OCI-LY1 (cell line): ENCODE measurements around the gene LRCH1.

Experiments used
- H2AFZ ChIP-seq: fragments of 200-600 bp; sonication (generic), shearing (Covaris generic); 2 replicates; pipeline ENCODE4 v1.6.0; 2014; ENCODE audit warnings: antibody characterized with exemption, mild to moderate bottlenecking, low read length
- H3F3A ChIP-seq: fragments of 200-600 bp; sonication (generic), shearing (Covaris generic); 2 replicates; pipeline ENCODE4 v1.6.0; 2014; ENCODE audit warnings: mild to moderate bottlenecking, antibody characterized with exemption, low read length, moderate library complexity; ENCODE audit not compliant: insufficient read depth
- H3K27ac ChIP-seq: fragments of 200-600 bp; sonication (generic); 2 replicates; pipeline ENCODE4 v1.5.1; 2014; ENCODE audit warnings: low read length, mixed run types, mild to moderate bottlenecking, low read depth; ENCODE audit not compliant: poor library complexity, severe bottlenecking
- H3K27me3 ChIP-seq: fragments of 200-600 bp; sonication (generic); 2 replicates; pipeline ENCODE4 v1.6.0; 2014; ENCODE audit warnings: antibody characterized with exemption, mild to moderate bottlenecking, low read length, moderate library complexity; ENCODE audit not compliant: insufficient read depth
- H3K36me3 ChIP-seq: fragments of 200-600 bp; sonication (generic); 2 replicates; pipeline ENCODE4 v1.6.1; 2014; ENCODE audit warnings: mild to moderate bottlenecking, antibody characterized with exemption, low read length, moderate library complexity, mixed read lengths; ENCODE audit not compliant: insufficient read depth
- H3K4me1 ChIP-seq: fragments of 200-600 bp; sonication (generic); 2 replicates; pipeline ENCODE4 v1.5.1; 2014; ENCODE audit warnings: mild to moderate bottlenecking, low read length, moderate library complexity; ENCODE audit not compliant: insufficient read depth, severe bottlenecking
- H3K4me2 ChIP-seq: fragments of 200-600 bp; sonication (generic), shearing (Covaris generic); 2 replicates; pipeline ENCODE4 v1.6.1; 2014; ENCODE audit warnings: low read length
- H3K4me3 ChIP-seq: fragments of 200-600 bp; sonication (generic); 2 replicates; pipeline ENCODE4 v1.5.1; 2014; ENCODE audit warnings: low read length, low read depth, mild to moderate bottlenecking, mixed read lengths; ENCODE audit not compliant: poor library complexity, severe bottlenecking
- H3K79me2 ChIP-seq: fragments of 200-600 bp; shearing (Covaris generic); 2 replicates; pipeline ENCODE4 v1.6.1; 2016; ENCODE audit warnings: mixed run types, low read length, mixed read lengths; ENCODE audit not compliant: insufficient read depth
- H3K9ac ChIP-seq: fragments of 200-600 bp; sonication (generic), shearing (Covaris generic); 2 replicates; pipeline ENCODE4 v1.6.1; 2014; ENCODE audit warnings: mild to moderate bottlenecking, low read length, mixed read lengths
- H3K9me2 ChIP-seq: fragments of 200-600 bp; sonication (generic), shearing (Covaris generic); 2 replicates; pipeline ENCODE4 v1.6.1; 2014; ENCODE audit warnings: low read depth, mild to moderate bottlenecking, low read length, mixed read lengths
- H3K9me3 ChIP-seq: fragments of 200-600 bp; shearing (Covaris generic); 2 replicates; pipeline ENCODE4 v1.6.1; 2014; ENCODE audit warnings: low read length, mixed read lengths
- H4K20me1 ChIP-seq: fragments of 200-600 bp; sonication (generic), shearing (Covaris generic); 2 replicates; pipeline ENCODE4 v1.6.0; 2016; ENCODE audit warnings: mild to moderate bottlenecking, low read length; ENCODE audit not compliant: insufficient read depth
- EZH2 ChIP-seq: fragments of 200-600 bp; sonication (generic), shearing (Covaris generic); IDR thresholded peaks from 2 replicates; pipeline ENCODE4 v1.8.0; 2017; ENCODE audit warnings: borderline replicate concordance, mixed run types, mild to moderate bottlenecking, antibody characterized with exemption, low read length, moderate library complexity, mixed read lengths
- TF ChIP-seq, protein P1 (sequence below): fragments of 200-600 bp; sonication (generic), shearing (Covaris generic); IDR thresholded peaks from 2 replicates; pipeline ENCODE4 v1.5.1; 2017; ENCODE audit warnings: mild to moderate bottlenecking, antibody characterized with exemption, low read length, moderate library complexity, mixed read lengths

Gene LRCH1

DNA sequence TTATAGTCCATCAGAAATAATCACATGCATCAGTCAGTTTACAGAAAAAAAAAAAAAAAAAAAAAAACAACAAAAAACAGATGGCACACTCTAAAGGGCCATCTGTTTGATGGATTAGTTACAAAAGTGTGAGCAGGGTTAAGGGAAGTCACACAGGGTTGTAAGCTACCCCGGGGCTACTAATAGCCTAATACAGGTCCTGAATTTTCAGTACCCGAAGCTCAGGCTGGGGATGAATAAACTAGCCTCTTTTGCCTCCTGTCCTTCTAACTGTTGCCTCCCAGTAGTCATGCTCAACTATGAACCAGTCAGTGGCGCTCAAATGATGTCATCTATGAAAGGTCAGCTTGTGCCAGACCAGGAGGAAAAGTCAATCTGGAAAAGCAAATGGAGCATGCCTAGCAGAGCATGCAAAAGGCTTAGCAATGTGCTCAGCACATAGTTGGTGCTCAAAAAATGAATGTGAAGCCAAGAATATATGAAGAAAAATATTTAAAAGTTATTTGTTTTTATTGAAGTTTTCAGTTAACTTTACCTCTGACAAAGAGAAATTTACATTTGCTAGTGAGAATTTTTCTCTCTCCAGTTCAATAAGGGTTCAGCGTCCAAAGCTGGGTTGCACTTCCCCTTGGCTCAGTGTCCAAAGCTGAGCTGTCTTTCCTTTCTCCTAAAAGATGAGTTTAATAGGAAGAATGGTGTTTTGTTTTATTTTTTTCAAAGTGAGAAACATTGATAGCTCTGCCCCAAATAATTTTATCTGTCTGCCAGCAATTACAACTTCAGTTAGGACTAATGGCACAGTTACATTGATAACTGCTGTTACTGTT lies 30.8 kb upstream of the LRCH1 start:
- Histone ChIP-seq H3K9ac (no peak overlapping the region), H3K27me3 (no peaks in the 10 kb centered on the region; the same call in 1 of the 2 replicates), H3K9me3 (no peaks in the 10 kb centered on the region), H3K4me3 (no peak overlapping the region), H2AFZ (no peak overlapping the region), H3K4me1 (no peaks in the 10 kb centered on the region), H3K79me2 (no peaks in the 10 kb centered on the region), H4K20me1 (no peaks in the 10 kb centered on the region), H3K4me2 (no peak overlapping the region), H3K36me3 (no peaks in the 10 kb centered on the region), H3K9me2 (no peaks in the 10 kb centered on the region), H3F3A (no peaks in the 10 kb centered on the region), H3K27ac (no peak overlapping the region)
- TF ChIP-seq, protein P1, sequence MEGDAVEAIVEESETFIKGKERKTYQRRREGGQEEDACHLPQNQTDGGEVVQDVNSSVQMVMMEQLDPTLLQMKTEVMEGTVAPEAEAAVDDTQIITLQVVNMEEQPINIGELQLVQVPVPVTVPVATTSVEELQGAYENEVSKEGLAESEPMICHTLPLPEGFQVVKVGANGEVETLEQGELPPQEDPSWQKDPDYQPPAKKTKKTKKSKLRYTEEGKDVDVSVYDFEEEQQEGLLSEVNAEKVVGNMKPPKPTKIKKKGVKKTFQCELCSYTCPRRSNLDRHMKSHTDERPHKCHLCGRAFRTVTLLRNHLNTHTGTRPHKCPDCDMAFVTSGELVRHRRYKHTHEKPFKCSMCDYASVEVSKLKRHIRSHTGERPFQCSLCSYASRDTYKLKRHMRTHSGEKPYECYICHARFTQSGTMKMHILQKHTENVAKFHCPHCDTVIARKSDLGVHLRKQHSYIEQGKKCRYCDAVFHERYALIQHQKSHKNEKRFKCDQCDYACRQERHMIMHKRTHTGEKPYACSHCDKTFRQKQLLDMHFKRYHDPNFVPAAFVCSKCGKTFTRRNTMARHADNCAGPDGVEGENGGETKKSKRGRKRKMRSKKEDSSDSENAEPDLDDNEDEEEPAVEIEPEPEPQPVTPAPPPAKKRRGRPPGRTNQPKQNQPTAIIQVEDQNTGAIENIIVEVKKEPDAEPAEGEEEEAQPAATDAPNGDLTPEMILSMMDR: no peak
- TF ChIP-seq EZH2: no peak

DNA sequence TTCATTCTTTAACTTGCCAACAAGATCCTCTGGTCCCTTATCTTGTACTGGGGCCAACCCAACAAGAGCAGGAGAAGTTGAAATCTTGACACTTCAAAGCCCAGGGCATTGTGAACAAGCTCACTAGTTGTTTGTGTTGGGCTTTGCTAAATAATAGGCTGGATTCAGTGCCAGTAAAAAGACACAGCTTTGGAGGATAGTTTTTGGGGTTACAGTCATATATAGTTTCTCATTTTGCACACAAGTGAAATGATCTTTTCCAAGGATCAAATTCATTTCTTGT lies 30.3 kb upstream of the LRCH1 start:
- TF ChIP-seq, protein P1: no peak
- no peak for TF ChIP-seq EZH2
- no peaks in the 10 kb centered on the region; the same call in 1 of the 2 replicates for H3K27me3 ChIP-seq

DNA sequence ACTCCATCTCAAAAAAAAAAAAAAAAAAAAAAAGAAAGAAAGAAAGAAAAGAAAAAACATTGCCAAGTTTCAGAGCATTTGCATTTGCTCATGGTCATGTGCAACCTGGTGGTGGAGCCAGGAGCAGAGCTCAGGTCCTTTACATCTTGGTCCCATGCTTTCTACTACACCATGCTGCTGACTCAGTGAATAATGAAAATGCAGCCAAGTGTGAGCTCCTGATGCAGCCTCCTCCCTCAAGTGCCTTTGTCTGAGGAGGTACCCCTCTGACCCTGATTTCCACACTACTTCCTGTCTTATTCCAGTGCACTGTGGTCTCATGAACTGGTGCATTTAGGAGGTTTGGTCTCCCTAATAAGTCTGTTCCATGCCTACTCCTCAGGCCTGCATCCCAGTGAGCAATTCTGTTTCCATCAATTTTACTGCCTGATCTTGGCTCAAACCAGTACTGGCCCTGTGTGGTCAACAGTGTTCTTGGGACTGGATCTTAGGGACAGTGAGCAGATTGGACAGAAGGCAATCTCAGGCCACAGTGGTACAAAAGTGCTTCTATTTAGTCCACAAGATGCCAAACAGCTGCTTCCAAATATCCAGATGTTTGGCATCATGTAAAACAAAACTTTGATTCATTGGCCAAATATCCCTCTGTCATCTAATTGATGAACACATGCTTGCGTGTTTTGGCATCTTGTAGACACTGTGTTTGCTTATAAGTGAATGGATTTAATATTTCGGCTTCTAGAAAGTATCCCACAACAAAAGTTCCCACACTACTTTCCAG lies 28.8 kb upstream of the LRCH1 start:
- Histone ChIP-seq H3K79me2 (no peaks in the 10 kb centered on the region), H3K9ac (no peak overlapping the region), H4K20me1 (no peaks in the 10 kb centered on the region), H3K4me3 (no peak overlapping the region), H3K36me3 (no peaks in the 10 kb centered on the region), H3K4me2 (no peak overlapping the region), H3K9me2 (no peaks in the 10 kb centered on the region), H2AFZ (no peak overlapping the region), H3K9me3 (no peaks in the 10 kb centered on the region), H3K4me1 (no peaks in the 10 kb centered on the region), H3F3A (no peaks in the 10 kb centered on the region), H3K27ac (no peak overlapping the region), H3K27me3 (no peaks in the 10 kb centered on the region; the same call in 1 of the 2 replicates)
- TF ChIP-seq, protein P1: no peak
- TF ChIP-seq EZH2: no peak

More for the DNA sequence above, 30.3 kb upstream of the LRCH1 start:
- Histone ChIP-seq H3K4me1 (no peaks in the 10 kb centered on the region), H3K79me2 (no peaks in the 10 kb centered on the region), H3K9me3 (no peaks in the 10 kb centered on the region), H3F3A (no peaks in the 10 kb centered on the region), H2AFZ (no peak overlapping the region), H3K9me2 (no peaks in the 10 kb centered on the region), H3K36me3 (no peaks in the 10 kb centered on the region), H3K4me3 (no peak overlapping the region), H3K4me2 (no peak overlapping the region), H3K27ac (no peak overlapping the region), H3K9ac (no peak overlapping the region), H4K20me1 (no peaks in the 10 kb centered on the region)
